SK-N-SH (cell line): ENCODE data around the gene MAP3K6.

Experiments used
- FOXM1 ChIP-seq: IDR thresholded peaks from 2 replicates; pipeline ENCODE4 v1.4.0; 2012; ENCODE audit warnings: low read depth, mild to moderate bottlenecking
- GABPA ChIP-seq: IDR thresholded peaks from 2 replicates; pipeline ENCODE4 v1.4.0; 2012; ENCODE audit warnings: low read depth, mild to moderate bottlenecking
- NRF1 ChIP-seq: IDR thresholded peaks from 2 replicates; pipeline ENCODE4 v1.6.1; 2012; ENCODE audit warnings: low read depth, mild to moderate bottlenecking, low read length
- POLR2AphosphoS5 ChIP-seq: IDR thresholded peaks from 2 replicates; pipeline ENCODE4 v1.6.1; 2012; ENCODE audit warnings: low read depth, low read length
- RCOR1 ChIP-seq: fragments of 150-350 bp; IDR thresholded peaks from 2 replicates; pipeline ENCODE4 v1.6.1; 2017; ENCODE audit warnings: antibody characterized with exemption, low read length
- SIN3A ChIP-seq: IDR thresholded peaks from 2 replicates; pipeline ENCODE4 v1.6.1; 2012; ENCODE audit warnings: low read depth, mild to moderate bottlenecking, low read length, moderate library complexity, borderline replicate concordance
- TAF1 ChIP-seq: IDR thresholded peaks from 2 replicates; pipeline ENCODE4 v1.6.1; 2012; ENCODE audit warnings: low read depth, mild to moderate bottlenecking, low read length, moderate library complexity, borderline replicate concordance
- TF ChIP-seq, protein P1 (sequence below): IDR thresholded peaks from 2 replicates; pipeline ENCODE4 v1.4.0; 2012; ENCODE audit warnings: low read depth, borderline replicate concordance
- TF ChIP-seq, protein P2 (sequence below): fragments of 200-600 bp; sonication (generic); IDR thresholded peaks from 2 replicates; pipeline ENCODE4 v1.6.1; 2017; ENCODE audit warnings: antibody characterized with exemption, mild to moderate bottlenecking, moderate library complexity
- TF ChIP-seq, protein P3 (sequence below): IDR thresholded peaks from 2 replicates; pipeline ENCODE4 v1.4.0; 2012; ENCODE audit warnings: low read depth

DNA sequence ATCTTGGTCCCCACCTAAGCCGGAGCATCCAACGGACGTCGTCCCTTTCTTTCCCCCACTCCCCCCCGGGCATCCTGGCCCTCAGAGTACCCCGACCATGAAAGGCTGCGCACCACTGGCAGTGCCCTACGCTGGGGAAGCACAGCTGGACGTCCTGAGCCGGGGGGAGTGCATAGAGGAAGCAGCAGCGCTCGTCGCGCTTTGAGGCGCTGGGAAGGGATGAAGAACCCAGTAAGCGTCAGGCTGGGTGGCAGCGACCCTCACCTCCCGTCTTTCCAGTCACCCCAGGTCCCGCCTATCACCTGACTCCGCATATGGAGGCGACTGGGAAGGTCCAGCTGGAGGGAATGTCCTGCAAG lies 5.7 kb downstream of the MAP3K6 start:
- TF ChIP-seq NRF1 (no peak), RCOR1 (no peak), TAF1 (no peak), SIN3A (no peak), GABPA (no peak), FOXM1 (no peak), POLR2AphosphoS5 (no peak)
- TF ChIP-seq, protein P1, sequence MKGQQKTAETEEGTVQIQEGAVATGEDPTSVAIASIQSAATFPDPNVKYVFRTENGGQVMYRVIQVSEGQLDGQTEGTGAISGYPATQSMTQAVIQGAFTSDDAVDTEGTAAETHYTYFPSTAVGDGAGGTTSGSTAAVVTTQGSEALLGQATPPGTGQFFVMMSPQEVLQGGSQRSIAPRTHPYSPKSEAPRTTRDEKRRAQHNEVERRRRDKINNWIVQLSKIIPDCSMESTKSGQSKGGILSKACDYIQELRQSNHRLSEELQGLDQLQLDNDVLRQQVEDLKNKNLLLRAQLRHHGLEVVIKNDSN, result no peak
- TF ChIP-seq, protein P2, sequence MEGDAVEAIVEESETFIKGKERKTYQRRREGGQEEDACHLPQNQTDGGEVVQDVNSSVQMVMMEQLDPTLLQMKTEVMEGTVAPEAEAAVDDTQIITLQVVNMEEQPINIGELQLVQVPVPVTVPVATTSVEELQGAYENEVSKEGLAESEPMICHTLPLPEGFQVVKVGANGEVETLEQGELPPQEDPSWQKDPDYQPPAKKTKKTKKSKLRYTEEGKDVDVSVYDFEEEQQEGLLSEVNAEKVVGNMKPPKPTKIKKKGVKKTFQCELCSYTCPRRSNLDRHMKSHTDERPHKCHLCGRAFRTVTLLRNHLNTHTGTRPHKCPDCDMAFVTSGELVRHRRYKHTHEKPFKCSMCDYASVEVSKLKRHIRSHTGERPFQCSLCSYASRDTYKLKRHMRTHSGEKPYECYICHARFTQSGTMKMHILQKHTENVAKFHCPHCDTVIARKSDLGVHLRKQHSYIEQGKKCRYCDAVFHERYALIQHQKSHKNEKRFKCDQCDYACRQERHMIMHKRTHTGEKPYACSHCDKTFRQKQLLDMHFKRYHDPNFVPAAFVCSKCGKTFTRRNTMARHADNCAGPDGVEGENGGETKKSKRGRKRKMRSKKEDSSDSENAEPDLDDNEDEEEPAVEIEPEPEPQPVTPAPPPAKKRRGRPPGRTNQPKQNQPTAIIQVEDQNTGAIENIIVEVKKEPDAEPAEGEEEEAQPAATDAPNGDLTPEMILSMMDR, result no peak
- TF ChIP-seq, protein P3, sequence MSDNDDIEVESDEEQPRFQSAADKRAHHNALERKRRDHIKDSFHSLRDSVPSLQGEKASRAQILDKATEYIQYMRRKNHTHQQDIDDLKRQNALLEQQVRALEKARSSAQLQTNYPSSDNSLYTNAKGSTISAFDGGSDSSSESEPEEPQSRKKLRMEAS, result no peak
